NCI-H2171 treated with DMSO at 0.1 percent for 48 hours (cell line): ENCODE results near the gene ANAPC10.
"Not testable (repeated sequence)": the region's sequence is repeated elsewhere in the genome, so short reads cannot be mapped to it uniquely, and the experiment has no call there.

Experiments
- DNase-seq: peaks from one replicate; lab custom pipeline; 2025; lab: John Stamatoyannopoulos, UW

Gene ANAPC10

GRCh38 chr4:145097821-145098674 is at the start of gene ANAPC10, which contains the start of gene ABCE1:
Gene ANAPC10 (minus strand): TSS chr4:145098196. CDS start chr4:145096099, 2,097 bp downstream.
Gene ABCE1 (plus strand): TSS chr4:145098311. CDS start chr4:145104413, 6,102 bp downstream.
- DNase-seq = peak; percentile 90

GRCh38 chr4:145136219-145136618 is 38.2 kb upstream of the ANAPC10 start:
- DNase-seq = not testable (repeated sequence)

- no peak for DNase-seq
Measured at GRCh38 chr4:145132511-145133098, 34.6 kb upstream of the ANAPC10 start.

- no peak for DNase-seq
Measured at GRCh38 chr4:145131848-145132247, 33.9 kb upstream of the ANAPC10 start.

- no peak for DNase-seq
Measured at GRCh38 chr4:145130788-145131399, 32.9 kb upstream of the ANAPC10 start.

- DNase-seq = no peak
Measured at GRCh38 chr4:145130130-145130529, 32.1 kb upstream of the ANAPC10 start.

GRCh38 chr4:145125396-145125795 is 27.4 kb upstream of the ANAPC10 start:
- DNase-seq = no peak

GRCh38 chr4:145108128-145108527 is 10.1 kb upstream of the ANAPC10 start:
- no peak for DNase-seq

- no peak for DNase-seq
Measured at GRCh38 chr4:145107126-145107525, 9.1 kb upstream of the ANAPC10 start.

- DNase-seq = no peak
Measured at GRCh38 chr4:145103496-145103895, 5.5 kb upstream of the ANAPC10 start.

- DNase-seq = no peak
Measured at GRCh38 chr4:145102619-145103018, 4.6 kb upstream of the ANAPC10 start.

GRCh38 chr4:145101091-145101490 is 3.1 kb upstream of the ANAPC10 start:
- peak; percentile 0 for DNase-seq

- DNase-seq = no peak
Measured at GRCh38 chr4:145099653-145100052, 1.7 kb upstream of the ANAPC10 start.

GRCh38 chr4:145098675-145099037 is 660 bp upstream of the ANAPC10 start:
- peak; percentile 27 for DNase-seq

GRCh38 chr4:145097331-145097820 is 620 bp downstream of the ANAPC10 start:
- no peak for DNase-seq

GRCh38 chr4:145093638-145094037 is 4.4 kb downstream of the ANAPC10 start:
- DNase-seq = no peak

- no peak for DNase-seq
Measured at GRCh38 chr4:145090380-145090779, 7.6 kb downstream of the ANAPC10 start.

- DNase-seq = no peak
Measured at GRCh38 chr4:145083891-145084605, 13.9 kb downstream of the ANAPC10 start.

- DNase-seq = no peak
Measured at GRCh38 chr4:145081756-145082155, 16.2 kb downstream of the ANAPC10 start.

- no peak for DNase-seq
Measured at GRCh38 chr4:145076469-145076855, 21.5 kb downstream of the ANAPC10 start.

- DNase-seq = no peak
Measured at GRCh38 chr4:145075742-145076468, 22.1 kb downstream of the ANAPC10 start.
